ENCODE measurements around the gene OPN5. TPM values are rescaled to one million over a fixed set of nuclear protein-coding genes. Genes with fewer than 3 reads are reported as not detected.

Gene OPN5
- total and polyA plus RNA-seq, 2 experiments from 2014 or later = not detected

DNA sequence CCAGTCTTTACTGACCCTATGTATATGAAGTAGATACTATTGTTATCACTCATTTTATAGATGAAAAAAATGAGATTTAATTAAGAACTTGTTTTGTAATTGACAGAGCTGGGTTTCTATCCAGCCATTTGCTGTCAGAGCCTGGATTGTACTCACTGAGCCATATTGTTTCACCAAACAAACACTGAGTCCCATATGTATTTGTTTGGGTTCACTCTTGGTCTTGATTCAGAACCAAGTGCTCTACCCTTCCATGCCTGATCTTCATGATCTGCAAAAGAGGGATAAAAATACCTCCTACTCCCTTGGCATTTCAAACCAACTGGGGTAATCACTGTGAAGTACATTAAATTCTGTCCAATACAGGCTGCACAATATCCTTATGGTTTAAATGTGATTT is 52.4 kb downstream of the OPN5 start:
- H3K36me3 Mint-ChIP-seq (ENCODE audit: low read depth) = no peaks in the 10 kb centered on the region
- no peak overlapping the region for H3K4me3 Mint-ChIP-seq
- H3K4me1 ChIP-seq (ENCODE audit: insufficient read depth) = no peaks in the 10 kb centered on the region
- H3K27ac Mint-ChIP-seq = no peak overlapping the region
- H3K4me1 Mint-ChIP-seq = no peaks in the 10 kb centered on the region
- H3K4me3 ChIP-seq = no peak overlapping the region
- H3K36me3 ChIP-seq (ENCODE audit: insufficient read depth) = no peaks in the 10 kb centered on the region
- H3K79me2 ChIP-seq (replicated peaks; ENCODE audit: insufficient read depth) = no peaks in the 10 kb centered on the region
- H2AFZ ChIP-seq = no peak overlapping the region
- H3K27me3 Mint-ChIP-seq (ENCODE audit: insufficient read depth, low read depth, poor library complexity) = no peaks in the 10 kb centered on the region
- H3F3A ChIP-seq (replicated peaks; ENCODE audit: low read depth) = no peaks in the 10 kb centered on the region
- no peaks in the 10 kb centered on the region for H3K9me3 Mint-ChIP-seq
- no peak overlapping the region for H3K27ac ChIP-seq (ENCODE audit: low read depth)
- ATAC-seq = no peak
- peaks cover 9% of the 10 kb centered on the region; the same call in 1 of the 2 replicates for H3K9me2 ChIP-seq (ENCODE audit: insufficient read depth)
- H3K4me2 ChIP-seq = no peak overlapping the region
- H4K20me1 ChIP-seq (replicated peaks; ENCODE audit: insufficient read depth) = no peaks in the 10 kb centered on the region
- TF ChIP-seq POLR2AphosphoS5 (IDR thresholded peaks at IDR 0.05; ENCODE audit: low read depth) = no peak
- no peak for TF ChIP-seq STAT1 (IDR thresholded peaks at IDR 0.05; ENCODE audit: unreplicated experiment)
- TF ChIP-seq JUNB (IDR thresholded peaks at IDR 0.05; ENCODE audit: unreplicated experiment) = no peak
- no peak for TF ChIP-seq EZH2phosphoT487 (IDR thresholded peaks at IDR 0.05; ENCODE audit: unreplicated experiment)
- TF ChIP-seq, protein P1, sequence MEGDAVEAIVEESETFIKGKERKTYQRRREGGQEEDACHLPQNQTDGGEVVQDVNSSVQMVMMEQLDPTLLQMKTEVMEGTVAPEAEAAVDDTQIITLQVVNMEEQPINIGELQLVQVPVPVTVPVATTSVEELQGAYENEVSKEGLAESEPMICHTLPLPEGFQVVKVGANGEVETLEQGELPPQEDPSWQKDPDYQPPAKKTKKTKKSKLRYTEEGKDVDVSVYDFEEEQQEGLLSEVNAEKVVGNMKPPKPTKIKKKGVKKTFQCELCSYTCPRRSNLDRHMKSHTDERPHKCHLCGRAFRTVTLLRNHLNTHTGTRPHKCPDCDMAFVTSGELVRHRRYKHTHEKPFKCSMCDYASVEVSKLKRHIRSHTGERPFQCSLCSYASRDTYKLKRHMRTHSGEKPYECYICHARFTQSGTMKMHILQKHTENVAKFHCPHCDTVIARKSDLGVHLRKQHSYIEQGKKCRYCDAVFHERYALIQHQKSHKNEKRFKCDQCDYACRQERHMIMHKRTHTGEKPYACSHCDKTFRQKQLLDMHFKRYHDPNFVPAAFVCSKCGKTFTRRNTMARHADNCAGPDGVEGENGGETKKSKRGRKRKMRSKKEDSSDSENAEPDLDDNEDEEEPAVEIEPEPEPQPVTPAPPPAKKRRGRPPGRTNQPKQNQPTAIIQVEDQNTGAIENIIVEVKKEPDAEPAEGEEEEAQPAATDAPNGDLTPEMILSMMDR (conservative IDR thresholded peaks at IDR 0.05; ENCODE audit: low read depth in 2 of 2) = no peak
- no peak for TF ChIP-seq ZNF114 (CRISPR knock-in tag; IDR thresholded peaks at IDR 0.05)
- TF ChIP-seq, protein P2, sequence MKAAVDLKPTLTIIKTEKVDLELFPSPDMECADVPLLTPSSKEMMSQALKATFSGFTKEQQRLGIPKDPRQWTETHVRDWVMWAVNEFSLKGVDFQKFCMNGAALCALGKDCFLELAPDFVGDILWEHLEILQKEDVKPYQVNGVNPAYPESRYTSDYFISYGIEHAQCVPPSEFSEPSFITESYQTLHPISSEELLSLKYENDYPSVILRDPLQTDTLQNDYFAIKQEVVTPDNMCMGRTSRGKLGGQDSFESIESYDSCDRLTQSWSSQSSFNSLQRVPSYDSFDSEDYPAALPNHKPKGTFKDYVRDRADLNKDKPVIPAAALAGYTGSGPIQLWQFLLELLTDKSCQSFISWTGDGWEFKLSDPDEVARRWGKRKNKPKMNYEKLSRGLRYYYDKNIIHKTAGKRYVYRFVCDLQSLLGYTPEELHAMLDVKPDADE (IDR thresholded peaks at IDR 0.05) = no peak
- TF ChIP-seq EZH2 (IDR thresholded peaks at IDR 0.05; ENCODE audit: low read depth, unreplicated experiment) = no peak
- no peak for TF ChIP-seq ZNF331 (CRISPR knock-in tag; IDR thresholded peaks at IDR 0.05; ENCODE audit: low read depth)
- TF ChIP-seq, protein P3, sequence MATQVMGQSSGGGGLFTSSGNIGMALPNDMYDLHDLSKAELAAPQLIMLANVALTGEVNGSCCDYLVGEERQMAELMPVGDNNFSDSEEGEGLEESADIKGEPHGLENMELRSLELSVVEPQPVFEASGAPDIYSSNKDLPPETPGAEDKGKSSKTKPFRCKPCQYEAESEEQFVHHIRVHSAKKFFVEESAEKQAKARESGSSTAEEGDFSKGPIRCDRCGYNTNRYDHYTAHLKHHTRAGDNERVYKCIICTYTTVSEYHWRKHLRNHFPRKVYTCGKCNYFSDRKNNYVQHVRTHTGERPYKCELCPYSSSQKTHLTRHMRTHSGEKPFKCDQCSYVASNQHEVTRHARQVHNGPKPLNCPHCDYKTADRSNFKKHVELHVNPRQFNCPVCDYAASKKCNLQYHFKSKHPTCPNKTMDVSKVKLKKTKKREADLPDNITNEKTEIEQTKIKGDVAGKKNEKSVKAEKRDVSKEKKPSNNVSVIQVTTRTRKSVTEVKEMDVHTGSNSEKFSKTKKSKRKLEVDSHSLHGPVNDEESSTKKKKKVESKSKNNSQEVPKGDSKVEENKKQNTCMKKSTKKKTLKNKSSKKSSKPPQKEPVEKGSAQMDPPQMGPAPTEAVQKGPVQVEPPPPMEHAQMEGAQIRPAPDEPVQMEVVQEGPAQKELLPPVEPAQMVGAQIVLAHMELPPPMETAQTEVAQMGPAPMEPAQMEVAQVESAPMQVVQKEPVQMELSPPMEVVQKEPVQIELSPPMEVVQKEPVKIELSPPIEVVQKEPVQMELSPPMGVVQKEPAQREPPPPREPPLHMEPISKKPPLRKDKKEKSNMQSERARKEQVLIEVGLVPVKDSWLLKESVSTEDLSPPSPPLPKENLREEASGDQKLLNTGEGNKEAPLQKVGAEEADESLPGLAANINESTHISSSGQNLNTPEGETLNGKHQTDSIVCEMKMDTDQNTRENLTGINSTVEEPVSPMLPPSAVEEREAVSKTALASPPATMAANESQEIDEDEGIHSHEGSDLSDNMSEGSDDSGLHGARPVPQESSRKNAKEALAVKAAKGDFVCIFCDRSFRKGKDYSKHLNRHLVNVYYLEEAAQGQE (IDR thresholded peaks at IDR 0.05; ENCODE audit: unreplicated experiment) = no peak
- TF ChIP-seq, protein P4, sequence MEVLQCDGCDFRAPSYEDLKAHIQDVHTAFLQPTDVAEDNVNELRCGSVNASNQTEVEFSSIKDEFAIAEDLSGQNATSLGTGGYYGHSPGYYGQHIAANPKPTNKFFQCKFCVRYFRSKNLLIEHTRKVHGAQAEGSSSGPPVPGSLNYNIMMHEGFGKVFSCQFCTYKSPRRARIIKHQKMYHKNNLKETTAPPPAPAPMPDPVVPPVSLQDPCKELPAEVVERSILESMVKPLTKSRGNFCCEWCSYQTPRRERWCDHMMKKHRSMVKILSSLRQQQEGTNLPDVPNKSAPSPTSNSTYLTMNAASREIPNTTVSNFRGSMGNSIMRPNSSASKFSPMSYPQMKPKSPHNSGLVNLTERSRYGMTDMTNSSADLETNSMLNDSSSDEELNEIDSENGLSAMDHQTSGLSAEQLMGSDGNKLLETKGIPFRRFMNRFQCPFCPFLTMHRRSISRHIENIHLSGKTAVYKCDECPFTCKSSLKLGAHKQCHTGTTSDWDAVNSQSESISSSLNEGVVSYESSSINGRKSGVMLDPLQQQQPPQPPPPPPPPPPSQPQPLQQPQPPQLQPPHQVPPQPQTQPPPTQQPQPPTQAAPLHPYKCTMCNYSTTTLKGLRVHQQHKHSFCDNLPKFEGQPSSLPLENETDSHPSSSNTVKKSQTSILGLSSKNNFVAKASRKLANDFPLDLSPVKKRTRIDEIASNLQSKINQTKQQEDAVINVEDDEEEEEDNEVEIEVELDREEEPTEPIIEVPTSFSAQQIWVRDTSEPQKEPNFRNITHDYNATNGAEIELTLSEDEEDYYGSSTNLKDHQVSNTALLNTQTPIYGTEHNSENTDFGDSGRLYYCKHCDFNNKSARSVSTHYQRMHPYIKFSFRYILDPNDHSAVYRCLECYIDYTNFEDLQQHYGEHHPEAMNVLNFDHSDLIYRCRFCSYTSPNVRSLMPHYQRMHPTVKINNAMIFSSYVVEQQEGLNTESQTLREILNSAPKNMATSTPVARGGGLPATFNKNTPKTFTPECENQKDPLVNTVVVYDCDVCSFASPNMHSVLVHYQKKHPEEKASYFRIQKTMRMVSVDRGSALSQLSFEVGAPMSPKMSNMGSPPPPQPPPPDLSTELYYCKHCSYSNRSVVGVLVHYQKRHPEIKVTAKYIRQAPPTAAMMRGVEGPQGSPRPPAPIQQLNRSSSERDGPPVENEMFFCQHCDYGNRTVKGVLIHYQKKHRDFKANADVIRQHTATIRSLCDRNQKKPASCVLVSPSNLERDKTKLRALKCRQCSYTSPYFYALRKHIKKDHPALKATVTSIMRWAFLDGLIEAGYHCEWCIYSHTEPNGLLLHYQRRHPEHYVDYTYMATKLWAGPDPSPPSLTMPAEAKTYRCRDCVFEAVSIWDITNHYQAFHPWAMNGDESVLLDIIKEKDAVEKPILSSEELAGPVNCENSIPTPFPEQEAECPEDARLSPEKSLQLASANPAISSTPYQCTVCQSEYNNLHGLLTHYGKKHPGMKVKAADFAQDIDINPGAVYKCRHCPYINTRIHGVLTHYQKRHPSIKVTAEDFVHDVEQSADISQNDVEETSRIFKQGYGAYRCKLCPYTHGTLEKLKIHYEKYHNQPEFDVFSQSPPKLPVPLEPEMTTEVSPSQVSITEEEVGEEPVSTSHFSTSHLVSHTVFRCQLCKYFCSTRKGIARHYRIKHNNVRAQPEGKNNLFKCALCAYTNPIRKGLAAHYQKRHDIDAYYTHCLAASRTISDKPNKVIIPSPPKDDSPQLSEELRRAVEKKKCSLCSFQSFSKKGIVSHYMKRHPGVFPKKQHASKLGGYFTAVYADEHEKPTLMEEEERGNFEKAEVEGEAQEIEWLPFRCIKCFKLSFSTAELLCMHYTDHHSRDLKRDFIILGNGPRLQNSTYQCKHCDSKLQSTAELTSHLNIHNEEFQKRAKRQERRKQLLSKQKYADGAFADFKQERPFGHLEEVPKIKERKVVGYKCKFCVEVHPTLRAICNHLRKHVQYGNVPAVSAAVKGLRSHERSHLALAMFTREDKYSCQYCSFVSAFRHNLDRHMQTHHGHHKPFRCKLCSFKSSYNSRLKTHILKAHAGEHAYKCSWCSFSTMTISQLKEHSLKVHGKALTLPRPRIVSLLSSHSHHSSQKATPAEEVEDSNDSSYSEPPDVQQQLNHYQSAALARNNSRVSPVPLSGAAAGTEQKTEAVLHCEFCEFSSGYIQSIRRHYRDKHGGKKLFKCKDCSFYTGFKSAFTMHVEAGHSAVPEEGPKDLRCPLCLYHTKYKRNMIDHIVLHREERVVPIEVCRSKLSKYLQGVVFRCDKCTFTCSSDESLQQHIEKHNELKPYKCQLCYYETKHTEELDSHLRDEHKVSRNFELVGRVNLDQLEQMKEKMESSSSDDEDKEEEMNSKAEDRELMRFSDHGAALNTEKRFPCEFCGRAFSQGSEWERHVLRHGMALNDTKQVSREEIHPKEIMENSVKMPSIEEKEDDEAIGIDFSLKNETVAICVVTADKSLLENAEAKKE (CRISPR knock-in tag; IDR thresholded peaks at IDR 0.05) = no peak
- no peak for TF ChIP-seq CREB1 (CRISPR knock-in tag; IDR thresholded peaks at IDR 0.05; ENCODE audit: low read depth)
- no peak for DNase-seq (ENCODE audit: low spot score)
- no peaks in the 10 kb centered on the region for H3K27me3 ChIP-seq (ENCODE audit: insufficient read depth)

All from GM23338 (cell line).